Adrenal gland (tissue), 5 donors: ENCODE measurements around the gene ERBB4.

Experiments
- CTCF ChIP-seq, 6 experiments: fragments of 450-650 bp in 4 of 6; fragments of 200-600 bp in 2 of 6; sonication (generic) in 1 of 6; IDR thresholded peaks; 1 replicate in 5 of 6; 2 replicates in 1 of 6; pipeline versions ENCODE4 v1.5.1 to v1.8.0; 2016 to 2021; ENCODE audit warnings: antibody characterized with exemption in 6 of 6, mild to moderate bottlenecking in 2 of 6, moderate library complexity in 1 of 6
- POLR2A ChIP-seq, 2 donors: fragments of 450-650 bp; IDR thresholded peaks; one replicate each; pipeline ENCODE4 v1.6.1; 2017; ENCODE audit warnings: antibody characterized with exemption in 2 of 2, mild to moderate bottlenecking in 2 of 2, moderate library complexity in 1 of 2
- donor health status: DM: no; HTN: no; CAD: no.

- TF ChIP-seq CTCF (IDR thresholded peaks at IDR 0.05): no peak
- TF ChIP-seq POLR2A (IDR thresholded peaks at IDR 0.05): no peak
These were observed 701.4 kb downstream of the ERBB4 start for GRCh38 chr2:211837206-211837605.
